Endothelial cell (in vitro differentiated cells): Measurements from ENCODE around the gene WSB2. TPM values are rescaled to one million over a fixed set of nuclear protein-coding genes. Genes with fewer than 3 reads are reported as not detected.

Experiments used
- DNase-seq: peaks from one replicate; pipeline ENCODE4 v3.0.0; 2021; ENCODE audit warnings: low spot score
- H3K27ac Mint-ChIP-seq: one replicate; pipeline ENCODE4 v1.8.0; 2021; ENCODE audit warnings: mixed read lengths, inconsistent platforms; ENCODE audit not compliant: unreplicated experiment
- H3K27me3 Mint-ChIP-seq: one replicate; pipeline ENCODE4 v1.8.0; 2021; ENCODE audit warnings: mild to moderate bottlenecking, moderate library complexity, mixed read lengths, inconsistent platforms; ENCODE audit not compliant: unreplicated experiment
- H3K36me3 Mint-ChIP-seq: one replicate; pipeline ENCODE4 v1.8.0; 2021; ENCODE audit warnings: mild to moderate bottlenecking, low read depth, mixed read lengths, inconsistent platforms; ENCODE audit not compliant: unreplicated experiment
- H3K4me1 Mint-ChIP-seq: one replicate; pipeline ENCODE4 v1.8.0; 2021; ENCODE audit warnings: mild to moderate bottlenecking, mixed read lengths, inconsistent platforms; ENCODE audit not compliant: unreplicated experiment
- H3K4me3 Mint-ChIP-seq: one replicate; pipeline ENCODE4 v1.8.0; 2021; ENCODE audit warnings: mild to moderate bottlenecking, mixed read lengths, inconsistent platforms; ENCODE audit not compliant: unreplicated experiment
- H3K9me3 Mint-ChIP-seq: one replicate; pipeline ENCODE4 v1.8.0; 2021; ENCODE audit warnings: mixed read lengths, inconsistent platforms; ENCODE audit not compliant: unreplicated experiment
- CTCF ChIP-seq: fragments of 200-600 bp; sonication (generic); IDR thresholded peaks from one replicate; pipeline ENCODE4 v1.5.0; 2021; ENCODE audit warnings: antibody characterized with exemption; ENCODE audit not compliant: unreplicated experiment
- total RNA-seq: library from RNA; stranded (reverse); fragmentation: NEBNext Ultra II Directional; extraction: Animal tissue kit (Norgen Biotek cat#: 25700); gene quantifications from one replicate; pipeline ENCODE4 v1.2.1, GENCODE V29; 2021; ENCODE audit not compliant: unreplicated experiment

WSB2 gene
- total RNA-seq, 1 donor from 2014 or later = 76.7 TPM

DNA sequence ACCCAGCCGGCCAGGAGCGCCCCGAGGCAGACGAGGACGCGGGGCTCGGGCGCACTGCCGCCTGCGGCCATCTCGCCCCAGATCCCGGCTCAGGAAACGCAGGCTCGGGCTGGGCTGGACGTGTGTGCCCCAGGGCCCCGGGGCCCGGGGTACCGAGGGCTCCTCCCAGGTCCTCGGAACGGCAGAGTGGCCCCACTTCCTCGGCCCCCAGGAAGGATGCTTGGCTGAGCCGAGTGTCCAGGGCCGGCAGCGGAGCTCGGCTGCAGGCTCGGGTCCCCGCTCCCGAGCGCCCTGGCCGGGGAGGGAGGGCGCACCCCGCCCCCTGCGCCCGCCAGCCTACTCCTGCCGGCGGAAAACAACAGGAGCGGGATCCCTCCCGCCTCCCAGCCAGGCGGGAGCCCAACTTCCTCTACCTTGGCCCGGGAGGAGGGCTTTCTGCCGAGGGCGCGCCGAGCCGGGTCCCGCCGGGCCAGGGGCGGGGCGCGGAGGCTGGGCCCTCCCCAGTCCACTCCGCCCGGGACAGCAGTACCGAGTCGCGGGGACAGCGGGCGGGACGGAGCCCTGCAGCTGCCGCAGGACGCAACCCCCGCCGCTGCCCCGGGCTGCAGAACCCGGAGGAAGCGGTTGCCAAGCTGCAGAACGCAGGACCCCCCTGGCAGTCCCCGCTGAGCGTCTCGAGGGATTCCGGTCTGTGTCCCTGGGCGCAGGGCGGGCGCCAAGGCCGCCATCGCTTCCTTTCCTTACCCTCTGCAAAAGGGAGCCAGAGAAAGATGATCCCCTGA, 42.8 kb upstream of the WSB2 start, which contains the start of gene VSIG10:
Gene VSIG10, minus strand, starts transcription at position 411 of the 782 bp plus-strand sequence. Its CDS starts 340 bp downstream, at position 71.
- Mint-ChIP-seq H3K4me3 (peak within 1 kb of the TSS; percentile 99), H3K4me1 (peaks cover 10% of the 10 kb centered on the region), H3K27me3 (peaks cover 6% of the 10 kb centered on the region), H3K27ac (peak within 1 kb of the TSS; percentile 96), H3K9me3 (no peaks in the 10 kb centered on the region), H3K36me3 (peaks cover 5% of the 10 kb centered on the region)
- peak; percentile 78 for DNase-seq
- TF ChIP-seq CTCF = no peak

- peaks cover 6% of the 10 kb centered on the region for H3K27me3 Mint-ChIP-seq
- peaks cover 15% of the 10 kb centered on the region for H3K4me1 Mint-ChIP-seq
- no peak for TF ChIP-seq CTCF
- peak overlapping the region; percentile 96 for H3K27ac Mint-ChIP-seq
- H3K36me3 Mint-ChIP-seq = peaks cover 5% of the 10 kb centered on the region
- peak overlapping the region; percentile 99 for H3K4me3 Mint-ChIP-seq
- no peaks in the 10 kb centered on the region for H3K9me3 Mint-ChIP-seq
- DNase-seq = no peak
Measured at GRCh38 chr12:118103201-118103600, 42.2 kb upstream of the WSB2 start.

DNA sequence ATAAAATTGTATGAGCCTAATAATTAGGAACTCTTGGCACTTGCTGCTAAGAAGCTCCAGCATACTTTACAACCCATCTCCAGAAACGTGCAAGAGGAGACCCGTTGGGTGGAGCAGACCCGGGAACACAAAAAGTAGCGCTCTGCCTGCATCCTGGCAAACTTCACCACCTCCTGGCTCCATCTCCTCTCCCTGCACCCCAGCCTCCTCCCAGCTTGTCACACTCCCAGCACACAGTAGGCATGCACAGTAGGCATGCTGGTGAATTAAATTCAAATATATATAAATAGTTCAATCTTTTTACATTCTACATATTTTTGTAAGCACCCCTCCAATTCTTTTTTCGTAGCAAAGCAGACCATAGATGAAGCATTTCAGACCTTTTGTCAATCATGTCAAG, 41.6 kb upstream of the WSB2 start:
- Mint-ChIP-seq H3K27ac (peak overlapping the region; percentile 96), H3K4me3 (peak overlapping the region; percentile 99), H3K9me3 (no peaks in the 10 kb centered on the region), H3K4me1 (peaks cover 16% of the 10 kb centered on the region), H3K27me3 (peaks cover 6% of the 10 kb centered on the region), H3K36me3 (peaks cover 5% of the 10 kb centered on the region)
- no peak for DNase-seq
- TF ChIP-seq CTCF = no peak

DNA sequence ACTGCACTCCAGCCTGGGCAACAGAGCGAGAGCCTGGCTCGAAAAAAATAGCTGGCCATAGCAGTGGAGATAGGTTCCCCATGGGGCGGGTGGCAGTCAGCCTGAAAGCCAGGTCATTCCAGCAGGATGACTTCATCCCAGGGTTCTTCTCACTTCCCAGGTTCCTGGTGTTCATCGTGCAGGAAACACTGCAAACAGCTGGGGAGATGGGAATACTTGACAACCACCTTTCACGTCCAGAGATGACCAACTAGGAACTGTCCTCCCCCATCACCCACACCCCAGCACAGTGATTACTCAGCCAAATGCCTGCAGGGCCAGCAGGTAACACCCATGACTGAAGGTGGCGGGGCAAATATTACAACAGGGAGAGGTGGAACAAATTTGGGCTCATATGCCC, 41.1 kb upstream of the WSB2 start:
- Mint-ChIP-seq H3K27ac (no peak overlapping the region), H3K4me3 (peak overlapping the region; percentile 99)
- TF ChIP-seq CTCF = no peak

GRCh38 chr12:118101051-118101450, 40.1 kb upstream of the WSB2 start:
- TF ChIP-seq CTCF = no peak
- H3K9me3 Mint-ChIP-seq = no peaks in the 10 kb centered on the region
- peaks cover 5% of the 10 kb centered on the region for H3K36me3 Mint-ChIP-seq
- peaks cover 3% of the 10 kb centered on the region for H3K27me3 Mint-ChIP-seq
- no peak overlapping the region for H3K27ac Mint-ChIP-seq
- H3K4me1 Mint-ChIP-seq = peaks cover 16% of the 10 kb centered on the region
- no peak for DNase-seq
- H3K4me3 Mint-ChIP-seq = no peak overlapping the region

More for the DNA sequence above, 41.1 kb upstream of the WSB2 start:
- H3K9me3 Mint-ChIP-seq = no peaks in the 10 kb centered on the region
- H3K4me1 Mint-ChIP-seq = peaks cover 16% of the 10 kb centered on the region
- H3K36me3 Mint-ChIP-seq = peaks cover 5% of the 10 kb centered on the region
- H3K27me3 Mint-ChIP-seq = peaks cover 5% of the 10 kb centered on the region
- DNase-seq = peak; percentile 9
